Measurements from ENCODE around the gene ZNF580.

Gene ZNF580

DNA sequence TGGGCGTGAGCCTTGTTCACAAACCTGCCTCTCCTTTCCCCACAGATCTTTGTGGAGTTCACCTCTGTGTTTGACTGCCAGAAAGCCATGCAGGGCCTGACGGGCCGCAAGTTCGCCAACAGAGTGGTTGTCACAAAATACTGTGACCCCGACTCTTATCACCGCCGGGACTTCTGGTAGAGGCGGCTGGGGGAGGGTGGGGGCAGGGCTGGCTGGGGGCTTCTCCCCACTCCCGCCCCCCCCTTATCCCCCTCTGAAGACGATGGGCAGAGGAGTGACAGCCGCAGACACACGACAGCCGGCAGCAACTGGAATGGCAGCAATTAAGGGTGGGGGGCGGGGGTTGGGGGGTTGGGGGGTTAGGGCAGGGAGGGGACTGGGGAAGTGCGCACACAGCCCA lies 33.1 kb downstream of the ZNF580 start:
- Histone ChIP-seq H2AFZ (ENCODE audit: low read length) (no peak overlapping the region), H3K79me2 (ENCODE audit: insufficient read depth, low read length) (peaks cover 87% of the 10 kb centered on the region), H4K20me1 (ENCODE audit: insufficient read depth, low read length, poor library complexity, severe bottlenecking) (peaks cover 81% of the 10 kb centered on the region), H3F3A (ENCODE audit: low read depth) (peaks cover 5% of the 10 kb centered on the region; the same call in 1 of the 2 replicates), H3K27me3 (ENCODE audit: insufficient read depth, low read length, poor library complexity, severe bottlenecking) (no peaks in the 10 kb centered on the region), H3K4me1 (ENCODE audit: insufficient read depth, low read length, poor library complexity, severe bottlenecking) (peaks cover 4% of the 10 kb centered on the region), H3K4me3 (ENCODE audit: low read length, poor library complexity, severe bottlenecking) (no peak overlapping the region), H3K9me2 (replicated peaks; ENCODE audit: low read depth, low read length) (no peaks in the 10 kb centered on the region), H3K4me2 (ENCODE audit: low read depth, low read length, poor library complexity, severe bottlenecking) (no peak overlapping the region), H3K9me3 (ENCODE audit: insufficient read depth, low read depth, low read length) (no peaks in the 10 kb centered on the region), H3K36me3 (ENCODE audit: insufficient read depth, low read length) (peaks cover 86% of the 10 kb centered on the region), H3K9ac (ENCODE audit: low read depth, low read length, poor library complexity, severe bottlenecking) (no peak overlapping the region)
- TF ChIP-seq, protein P1, sequence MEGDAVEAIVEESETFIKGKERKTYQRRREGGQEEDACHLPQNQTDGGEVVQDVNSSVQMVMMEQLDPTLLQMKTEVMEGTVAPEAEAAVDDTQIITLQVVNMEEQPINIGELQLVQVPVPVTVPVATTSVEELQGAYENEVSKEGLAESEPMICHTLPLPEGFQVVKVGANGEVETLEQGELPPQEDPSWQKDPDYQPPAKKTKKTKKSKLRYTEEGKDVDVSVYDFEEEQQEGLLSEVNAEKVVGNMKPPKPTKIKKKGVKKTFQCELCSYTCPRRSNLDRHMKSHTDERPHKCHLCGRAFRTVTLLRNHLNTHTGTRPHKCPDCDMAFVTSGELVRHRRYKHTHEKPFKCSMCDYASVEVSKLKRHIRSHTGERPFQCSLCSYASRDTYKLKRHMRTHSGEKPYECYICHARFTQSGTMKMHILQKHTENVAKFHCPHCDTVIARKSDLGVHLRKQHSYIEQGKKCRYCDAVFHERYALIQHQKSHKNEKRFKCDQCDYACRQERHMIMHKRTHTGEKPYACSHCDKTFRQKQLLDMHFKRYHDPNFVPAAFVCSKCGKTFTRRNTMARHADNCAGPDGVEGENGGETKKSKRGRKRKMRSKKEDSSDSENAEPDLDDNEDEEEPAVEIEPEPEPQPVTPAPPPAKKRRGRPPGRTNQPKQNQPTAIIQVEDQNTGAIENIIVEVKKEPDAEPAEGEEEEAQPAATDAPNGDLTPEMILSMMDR (conservative IDR thresholded peaks at IDR 0.05; ENCODE audit: low read length), result no peak
- TF ChIP-seq EZH2phosphoT487 (IDR thresholded peaks at IDR 0.05; ENCODE audit: borderline replicate concordance), result no peak

DNA sequence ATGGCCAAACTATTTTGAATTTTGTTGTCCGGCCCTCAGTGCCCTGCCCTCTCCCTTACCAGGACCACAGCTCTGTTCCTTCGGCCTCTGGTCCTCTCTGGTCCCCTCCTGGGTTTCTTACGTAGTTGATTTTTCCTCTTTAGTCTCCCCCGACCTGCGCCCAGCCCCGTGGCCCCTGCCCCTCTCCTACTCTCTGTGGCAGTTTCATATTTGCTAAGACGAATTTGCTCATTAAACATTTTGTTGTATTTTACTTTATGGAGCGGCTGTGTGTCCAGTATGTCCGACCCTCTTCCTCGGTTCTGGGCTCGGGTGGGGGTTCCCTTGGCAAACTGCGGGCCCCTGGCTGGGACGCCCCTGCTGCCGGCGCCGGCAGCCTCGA lies 33.6 kb downstream of the ZNF580 start:
- TF ChIP-seq, protein P1 (conservative IDR thresholded peaks at IDR 0.05; ENCODE audit: low read length), result no peak
- TF ChIP-seq EZH2phosphoT487 (IDR thresholded peaks at IDR 0.05; ENCODE audit: borderline replicate concordance), result no peak
- Histone ChIP-seq H4K20me1 (ENCODE audit: insufficient read depth, low read length, poor library complexity, severe bottlenecking) (peaks cover 76% of the 10 kb centered on the region), H3K9me2 (replicated peaks; ENCODE audit: low read depth, low read length) (no peaks in the 10 kb centered on the region)

DNA sequence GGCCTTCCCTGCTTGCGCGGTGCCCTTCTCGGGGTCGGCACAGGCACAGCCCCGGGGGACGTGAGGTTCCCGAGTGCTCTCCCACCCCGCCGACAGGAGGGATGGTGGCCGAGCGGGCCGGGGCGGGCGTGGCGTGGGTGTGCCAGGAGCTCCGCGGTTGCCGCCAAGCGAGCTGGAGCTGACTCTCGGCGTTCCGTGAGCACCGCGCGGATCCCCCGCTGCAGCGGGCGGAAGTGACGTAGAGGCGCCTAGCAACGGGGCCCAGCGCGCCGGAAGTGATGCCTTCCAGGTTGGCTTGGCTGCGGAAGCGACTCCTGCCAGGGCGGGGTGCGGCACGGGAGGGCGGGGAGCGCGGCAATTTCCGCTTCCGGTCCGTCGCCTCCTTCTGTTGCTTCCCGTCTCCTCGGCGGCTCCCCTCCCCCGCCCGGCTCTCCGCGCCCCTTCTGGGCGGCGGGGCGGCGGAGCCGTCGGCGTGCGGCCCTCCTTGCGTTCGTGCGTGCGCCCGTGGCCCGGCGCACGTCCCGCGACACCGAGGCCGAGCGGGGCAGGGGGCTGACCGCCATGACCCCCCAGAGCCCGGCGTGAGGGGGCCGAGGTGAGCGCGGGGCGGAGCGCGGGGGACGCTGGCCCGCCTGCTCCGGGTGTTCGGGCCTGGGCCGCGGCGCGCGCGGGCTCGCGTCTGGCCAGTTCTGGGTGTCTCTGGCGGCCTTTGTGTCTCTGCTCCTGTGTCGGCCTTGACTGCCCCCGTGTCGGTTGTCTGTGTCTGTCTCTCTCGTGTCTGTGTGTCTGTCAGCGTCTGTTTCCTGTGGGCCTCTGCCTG lies 34.2 kb downstream of the ZNF580 start, which contains the start of gene EPN1:
TSS of gene EPN1 (plus strand) at position 386 of the 820 bp plus-strand sequence. CDS start 3,402 bp downstream, outside the sequence.
- Histone ChIP-seq H3K4me3 (ENCODE audit: low read length, poor library complexity, severe bottlenecking) (peak within 1 kb of the TSS; percentile 76), H3K27me3 (ENCODE audit: insufficient read depth, low read length, poor library complexity, severe bottlenecking) (no peaks in the 10 kb centered on the region), H3K9ac (ENCODE audit: low read depth, low read length, poor library complexity, severe bottlenecking) (peak within 1 kb of the TSS; percentile 80), H3K9me3 (ENCODE audit: insufficient read depth, low read depth, low read length) (no peaks in the 10 kb centered on the region), H3K36me3 (ENCODE audit: insufficient read depth, low read length) (peaks cover 86% of the 10 kb centered on the region), H3K79me2 (ENCODE audit: insufficient read depth, low read length) (peaks cover 81% of the 10 kb centered on the region), H2AFZ (ENCODE audit: low read length) (no peak within 1 kb of the TSS), H3K4me1 (ENCODE audit: insufficient read depth, low read length, poor library complexity, severe bottlenecking) (peaks cover 4% of the 10 kb centered on the region), H3F3A (ENCODE audit: low read depth) (peaks cover 5% of the 10 kb centered on the region; the same call in 1 of the 2 replicates), H3K4me2 (ENCODE audit: low read depth, low read length, poor library complexity, severe bottlenecking) (peak within 1 kb of the TSS; percentile 74), H4K20me1 (ENCODE audit: insufficient read depth, low read length, poor library complexity, severe bottlenecking) (peaks cover 72% of the 10 kb centered on the region), H3K9me2 (replicated peaks; ENCODE audit: low read depth, low read length) (no peaks in the 10 kb centered on the region)
- TF ChIP-seq, protein P1 (conservative IDR thresholded peaks at IDR 0.05; ENCODE audit: low read length), result no peak
- TF ChIP-seq EZH2phosphoT487 (IDR thresholded peaks at IDR 0.05; ENCODE audit: borderline replicate concordance), result no peak

More for the DNA sequence above, 33.6 kb downstream of the ZNF580 start:
- H3K79me2 ChIP-seq (ENCODE audit: insufficient read depth, low read length), result peaks cover 83% of the 10 kb centered on the region
- H3K9ac ChIP-seq (ENCODE audit: low read depth, low read length, poor library complexity, severe bottlenecking), result no peak overlapping the region
- H3K9me3 ChIP-seq (ENCODE audit: insufficient read depth, low read depth, low read length), result no peaks in the 10 kb centered on the region
- H3K4me1 ChIP-seq (ENCODE audit: insufficient read depth, low read length, poor library complexity, severe bottlenecking), result peaks cover 4% of the 10 kb centered on the region
- H3K4me3 ChIP-seq (ENCODE audit: low read length, poor library complexity, severe bottlenecking), result no peak overlapping the region
- peaks cover 5% of the 10 kb centered on the region; the same call in 1 of the 2 replicates for H3F3A ChIP-seq (ENCODE audit: low read depth)
- peaks cover 86% of the 10 kb centered on the region for H3K36me3 ChIP-seq (ENCODE audit: insufficient read depth, low read length)
- no peak overlapping the region for H3K4me2 ChIP-seq (ENCODE audit: low read depth, low read length, poor library complexity, severe bottlenecking)
- H2AFZ ChIP-seq (ENCODE audit: low read length), result no peak overlapping the region
- H3K27me3 ChIP-seq (ENCODE audit: insufficient read depth, low read length, poor library complexity, severe bottlenecking), result no peaks in the 10 kb centered on the region

All from Loucy (cell line).